HG02973 (cell line): Measurements from ENCODE around the gene FBXL20.
"Not testable (repeated sequence)": the region's sequence is repeated elsewhere in the genome, so short reads cannot be mapped to it uniquely, and the experiment has no call there.

Experiments used
- ATAC-seq: cut with Tn5 transposase; IDR thresholded peaks from one replicate; pipeline ENCODE4 v1.9.1; 2021; ENCODE audit warnings: moderate library complexity; ENCODE audit not compliant: unreplicated experiment

The FBXL20 gene

DNA sequence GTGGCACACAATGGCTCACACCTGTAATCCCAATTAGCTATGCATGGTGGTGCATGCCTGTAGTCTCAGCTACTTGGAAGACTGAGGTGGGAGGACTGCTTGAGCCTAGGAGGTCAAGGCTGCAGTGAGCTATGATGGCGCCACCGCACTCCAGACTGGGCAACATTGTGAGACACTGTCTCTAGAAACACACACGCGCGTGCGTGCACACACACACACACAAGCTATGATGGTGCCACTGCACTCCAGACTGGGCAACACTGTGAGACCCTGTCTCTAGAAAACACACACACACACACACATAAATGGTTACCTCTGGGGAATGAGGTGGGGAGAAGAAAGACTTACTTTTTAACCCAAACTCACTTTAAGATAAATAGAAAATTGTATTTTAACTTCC lies 16.4 kb downstream of the FBXL20 start:
- ATAC-seq: no peak

DNA sequence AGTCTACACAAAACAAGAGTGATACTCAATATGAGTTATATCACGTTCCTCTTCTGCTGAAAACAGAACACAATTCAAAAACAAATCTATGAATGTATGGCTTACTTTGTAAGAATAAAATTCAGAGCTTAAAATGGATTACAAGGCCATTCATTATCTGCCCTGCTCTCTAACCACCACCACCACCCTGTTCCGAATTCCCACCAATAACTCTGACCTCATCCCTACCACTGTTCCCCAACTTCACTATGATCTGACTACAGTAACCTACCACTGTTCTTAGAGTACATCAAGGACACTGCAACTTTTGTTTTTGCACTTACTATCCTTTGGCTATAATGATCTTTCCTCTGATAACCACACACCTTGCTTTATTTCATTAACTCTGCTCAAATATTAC lies 21.3 kb downstream of the FBXL20 start:
- no peak for ATAC-seq

- no peak for ATAC-seq
These were observed 25.0 kb downstream of the FBXL20 start for GRCh38 chr17:39376434-39376833.

- not testable (repeated sequence) for ATAC-seq
These were observed 33.6 kb downstream of the FBXL20 start for GRCh38 chr17:39367805-39368204.

- ATAC-seq: no peak
These were observed 35.6 kb downstream of the FBXL20 start for GRCh38 chr17:39365872-39366271.

DNA sequence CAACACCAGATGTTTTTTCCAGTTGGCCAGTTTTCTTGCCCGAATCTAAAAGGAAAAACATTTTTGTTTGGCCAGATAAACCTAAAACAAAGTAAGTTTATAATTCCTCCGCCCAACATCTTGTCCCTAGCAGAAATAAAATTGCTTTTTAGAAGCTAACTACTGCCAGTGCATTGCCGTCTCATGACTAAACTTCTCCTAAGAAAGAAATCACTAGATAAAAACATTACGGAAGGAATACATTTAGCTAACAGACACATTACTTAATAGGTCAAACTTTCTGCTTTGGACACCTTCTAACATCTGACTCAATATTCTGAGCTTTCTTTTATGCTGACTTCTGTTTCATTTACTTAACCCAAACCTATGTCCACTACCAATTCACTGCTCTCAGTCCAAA lies 36.2 kb downstream of the FBXL20 start:
- no peak for ATAC-seq

DNA sequence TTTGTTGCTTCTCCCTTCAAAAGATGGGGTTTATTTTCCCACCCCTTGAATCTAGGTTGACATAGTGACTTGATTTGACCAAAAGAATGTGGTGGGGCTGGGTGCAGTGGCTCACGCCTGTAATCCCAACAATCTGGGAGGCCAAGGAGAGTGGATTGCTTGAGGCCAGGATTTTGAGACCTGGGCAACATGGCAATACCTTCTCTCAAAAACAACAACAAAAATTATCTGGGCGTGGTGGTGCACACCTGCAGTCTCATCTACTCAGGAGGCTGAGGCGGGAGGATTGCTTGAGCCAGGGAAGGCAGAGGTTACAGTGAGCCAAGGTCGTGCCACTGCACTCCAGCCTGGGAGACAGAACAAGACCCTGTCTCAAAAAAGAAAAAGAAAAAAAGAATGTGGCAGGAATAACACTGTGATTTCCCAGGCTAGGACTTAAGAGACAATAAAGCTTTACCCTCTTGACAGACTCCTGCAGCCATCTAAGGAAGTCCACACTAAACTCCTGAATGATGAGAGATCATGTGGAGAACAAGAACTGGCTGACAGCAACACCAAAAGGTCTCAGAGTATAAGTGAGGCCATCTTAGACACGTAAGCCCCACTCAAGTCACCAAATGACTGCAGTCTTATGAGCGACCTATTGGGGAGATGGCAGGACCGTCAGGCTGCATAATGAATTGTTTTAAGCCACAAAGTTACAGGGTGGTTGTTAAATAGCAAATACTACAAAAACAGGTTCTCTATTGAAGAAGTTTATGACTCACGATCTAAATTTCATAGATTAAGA lies 37.0 kb downstream of the FBXL20 start:
- no peak for ATAC-seq

GRCh38 chr17:39361064-39361463 lies 40.4 kb downstream of the FBXL20 start:
- no peak for ATAC-seq

DNA sequence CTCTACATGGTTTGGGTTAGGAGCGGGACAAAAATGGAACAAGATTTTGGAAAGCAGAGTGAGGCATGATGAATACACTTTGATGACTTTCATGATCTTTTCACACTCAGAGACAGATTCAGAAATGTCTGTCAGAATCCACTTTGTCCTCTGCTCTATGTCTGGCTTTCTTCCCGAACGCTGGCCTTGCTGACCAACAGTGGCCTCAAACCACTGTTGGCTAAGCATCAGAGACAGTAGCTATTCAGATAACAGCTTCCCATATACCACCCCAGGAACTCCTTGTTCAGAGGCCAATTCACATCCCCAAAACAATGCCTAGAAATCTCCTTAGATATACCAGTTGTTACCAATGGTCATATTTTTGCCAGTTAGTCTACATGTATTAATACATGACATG lies 40.9 kb downstream of the FBXL20 start:
- no peak for ATAC-seq

GRCh38 chr17:39359994-39360393 lies 41.4 kb downstream of the FBXL20 start:
- ATAC-seq: no peak

DNA sequence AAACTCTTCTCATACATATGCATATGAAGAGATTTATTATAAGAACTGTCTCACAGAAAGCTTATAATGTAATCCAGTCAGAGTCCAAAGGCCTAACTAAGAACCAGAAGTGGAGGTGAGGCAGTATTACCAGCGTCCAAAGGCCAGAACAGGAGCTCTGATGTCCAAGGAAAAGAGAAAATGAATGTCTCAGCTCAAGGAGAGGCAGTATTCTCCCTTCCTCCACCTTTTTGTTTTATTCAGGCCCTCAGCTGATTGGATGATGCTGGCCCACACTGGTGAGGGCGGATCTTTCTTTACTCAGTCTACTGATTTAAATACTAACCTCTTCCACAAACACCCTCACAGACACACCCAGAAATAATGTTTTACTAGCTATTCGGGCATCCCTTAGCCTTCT lies 43.4 kb downstream of the FBXL20 start:
- no peak for ATAC-seq

DNA sequence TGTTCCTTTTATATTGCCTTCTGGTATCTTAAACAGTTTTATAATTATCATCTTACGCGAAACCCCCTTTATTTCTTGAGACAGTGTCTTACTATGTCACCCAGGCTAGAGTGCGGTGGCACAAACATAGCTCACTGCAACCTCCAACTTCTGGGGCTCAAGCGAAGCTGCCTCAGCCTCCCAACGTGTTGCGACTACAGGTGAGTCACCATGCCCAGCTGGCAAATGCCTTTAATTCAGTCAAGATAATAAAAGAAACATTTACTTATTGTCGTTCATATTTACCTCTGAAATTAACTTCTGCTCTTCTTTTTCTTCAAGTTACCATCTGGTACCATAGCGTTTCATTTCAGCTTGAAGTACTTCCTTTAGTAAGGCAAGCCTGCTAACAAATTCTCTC lies 43.9 kb downstream of the FBXL20 start:
- ATAC-seq: no peak

DNA sequence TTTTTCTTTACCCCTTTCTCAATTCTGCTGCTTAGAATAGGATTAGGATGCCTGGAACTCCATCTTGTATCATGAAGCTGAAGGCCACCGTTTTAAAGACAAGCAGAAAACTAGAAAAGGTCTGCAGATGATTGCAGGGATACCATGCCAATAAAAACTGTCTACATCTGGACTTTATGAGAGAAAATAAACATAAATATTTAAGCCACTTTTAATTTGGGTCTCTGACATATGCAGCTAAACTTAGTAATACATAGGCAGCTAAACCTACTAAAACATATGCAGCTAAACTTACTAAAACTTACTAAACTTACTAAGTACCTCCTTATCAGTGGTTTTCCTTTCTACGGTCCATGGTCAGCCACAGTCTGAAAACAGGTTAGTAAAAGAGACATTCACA lies 48.4 kb downstream of the FBXL20 start:
- ATAC-seq: no peak

DNA sequence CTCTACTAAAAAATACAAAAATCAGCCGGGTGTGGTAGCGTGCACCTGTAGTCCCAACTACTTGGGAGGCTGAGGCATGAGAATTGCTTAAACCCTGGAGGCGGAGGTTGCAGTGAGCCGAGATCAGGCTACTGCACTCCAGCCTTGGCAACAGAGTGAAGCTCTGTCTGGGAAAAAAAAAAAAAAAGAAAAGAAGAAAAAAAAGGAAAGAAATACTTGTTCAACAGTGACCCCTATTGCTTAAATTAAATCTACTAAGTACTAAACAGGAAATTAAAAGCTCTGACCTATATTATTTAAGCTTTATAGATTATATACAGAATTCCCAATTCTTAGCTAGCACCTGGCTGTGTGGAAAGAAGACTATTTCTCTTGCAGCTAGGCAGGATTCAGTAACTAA lies 48.9 kb downstream of the FBXL20 start:
- ATAC-seq: no peak

- no peak for ATAC-seq
These were observed 49.9 kb downstream of the FBXL20 start for GRCh38 chr17:39351508-39351907.

GRCh38 chr17:39349246-39349645 lies 52.2 kb downstream of the FBXL20 start:
- ATAC-seq: no peak

GRCh38 chr17:39346863-39347262 lies 54.6 kb downstream of the FBXL20 start:
- ATAC-seq: not testable (repeated sequence)

DNA sequence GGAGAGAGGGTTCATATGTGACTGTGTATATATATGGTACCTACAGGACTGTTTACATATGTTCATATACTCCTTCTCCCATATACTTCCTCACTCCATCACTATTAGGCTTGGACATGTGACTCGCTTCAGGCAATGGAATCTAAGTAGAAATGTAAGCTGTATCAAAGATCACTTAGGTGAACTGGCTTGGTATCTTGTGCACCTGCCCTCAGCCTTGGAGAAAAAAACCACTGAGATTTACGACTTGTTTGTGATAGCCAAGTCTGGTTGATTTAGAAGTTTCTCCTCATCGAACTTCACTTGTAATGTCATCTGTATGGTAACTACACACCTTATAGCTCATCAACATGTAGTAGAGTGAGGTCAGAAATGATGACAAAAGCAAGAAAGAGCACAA lies 59.9 kb downstream of the FBXL20 start:
- ATAC-seq: no peak

- no peak for ATAC-seq
These were observed 60.7 kb downstream of the FBXL20 start for GRCh38 chr17:39340731-39341130.

DNA sequence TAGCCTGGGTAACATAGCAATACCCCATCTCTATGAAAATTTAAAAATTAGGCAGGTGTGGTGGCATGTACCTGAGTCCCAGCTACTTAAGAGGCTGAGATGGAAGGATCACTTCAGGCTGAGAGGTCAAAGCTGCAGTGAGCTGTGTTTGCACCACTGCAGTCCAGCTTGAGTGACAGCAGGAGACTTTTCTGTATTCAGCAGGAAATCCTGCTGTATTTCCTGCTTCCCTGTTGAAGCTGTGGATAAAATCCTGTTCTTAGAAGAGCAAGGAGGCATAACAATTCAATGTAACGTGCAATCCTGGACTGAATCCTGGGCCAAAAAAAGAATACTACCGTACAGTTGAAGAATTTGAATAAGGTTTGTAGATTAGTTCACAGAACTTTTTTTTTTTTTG lies 62.2 kb downstream of the FBXL20 start:
- ATAC-seq: no peak

- ATAC-seq: not testable (repeated sequence)
These were observed 63.8 kb downstream of the FBXL20 start for GRCh38 chr17:39337649-39338048.

GRCh38 chr17:39335704-39336223 lies 65.7 kb downstream of the FBXL20 start:
- ATAC-seq: no peak
